Fibroblast of peridontal ligament (primary cell): ENCODE results near the gene PLEKHH1.

ENCODE experiments used
- DNase-seq: peaks from one replicate; pipeline ENCODE4 v3.0.0-alpha.2; 2010; ENCODE audit errors: extremely low read depth

The PLEKHH1 gene

GRCh38 chr14:67510121-67510520 is 23.0 kb upstream of the PLEKHH1 start:
- peak; percentile 21 for DNase-seq

DNA sequence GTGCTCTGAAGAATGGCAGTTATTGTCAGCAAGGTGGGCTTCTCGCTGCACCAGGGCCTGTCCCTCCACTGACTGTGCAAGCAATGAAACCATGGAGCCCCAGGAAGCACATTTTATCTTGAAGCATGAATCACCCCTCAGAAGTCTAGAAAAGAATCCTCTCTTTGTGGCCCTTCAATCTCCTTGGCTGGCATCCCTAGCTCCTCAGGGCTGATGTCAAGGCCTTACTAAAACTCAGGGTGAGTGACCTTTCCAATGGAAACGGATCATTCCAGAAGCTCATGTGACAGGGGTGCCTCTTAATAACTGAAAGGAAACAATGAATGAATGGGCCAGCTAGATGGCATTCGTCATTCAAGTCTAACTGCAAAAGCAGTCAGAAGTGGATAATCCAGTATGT is 22.3 kb upstream of the PLEKHH1 start:
- no peak for DNase-seq

GRCh38 chr14:67512463-67513310 is 20.4 kb upstream of the PLEKHH1 start:
- DNase-seq = no peak

GRCh38 chr14:67513631-67514108 is 19.4 kb upstream of the PLEKHH1 start:
- no peak for DNase-seq

DNA sequence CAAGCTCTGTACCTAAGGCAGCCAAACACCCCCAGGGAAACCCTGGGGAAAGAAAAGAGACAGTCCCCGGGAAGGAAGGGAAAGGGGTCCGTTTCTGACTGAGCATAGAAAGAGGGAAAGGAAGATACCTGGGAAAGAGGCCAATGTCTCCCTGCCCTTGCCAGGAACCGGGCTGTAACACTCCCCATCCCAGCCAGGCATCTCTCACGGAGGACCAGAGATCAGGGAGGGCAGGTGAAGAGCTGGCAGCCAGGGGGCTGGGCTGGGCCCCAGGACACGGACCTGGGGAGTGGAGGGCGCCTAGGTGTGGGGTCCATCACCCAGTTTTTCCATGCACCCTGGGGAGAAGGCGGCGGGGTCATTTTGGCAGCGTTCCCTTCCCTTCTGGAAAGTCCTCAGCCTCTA is 18.9 kb upstream of the PLEKHH1 start:
- no peak for DNase-seq

DNA sequence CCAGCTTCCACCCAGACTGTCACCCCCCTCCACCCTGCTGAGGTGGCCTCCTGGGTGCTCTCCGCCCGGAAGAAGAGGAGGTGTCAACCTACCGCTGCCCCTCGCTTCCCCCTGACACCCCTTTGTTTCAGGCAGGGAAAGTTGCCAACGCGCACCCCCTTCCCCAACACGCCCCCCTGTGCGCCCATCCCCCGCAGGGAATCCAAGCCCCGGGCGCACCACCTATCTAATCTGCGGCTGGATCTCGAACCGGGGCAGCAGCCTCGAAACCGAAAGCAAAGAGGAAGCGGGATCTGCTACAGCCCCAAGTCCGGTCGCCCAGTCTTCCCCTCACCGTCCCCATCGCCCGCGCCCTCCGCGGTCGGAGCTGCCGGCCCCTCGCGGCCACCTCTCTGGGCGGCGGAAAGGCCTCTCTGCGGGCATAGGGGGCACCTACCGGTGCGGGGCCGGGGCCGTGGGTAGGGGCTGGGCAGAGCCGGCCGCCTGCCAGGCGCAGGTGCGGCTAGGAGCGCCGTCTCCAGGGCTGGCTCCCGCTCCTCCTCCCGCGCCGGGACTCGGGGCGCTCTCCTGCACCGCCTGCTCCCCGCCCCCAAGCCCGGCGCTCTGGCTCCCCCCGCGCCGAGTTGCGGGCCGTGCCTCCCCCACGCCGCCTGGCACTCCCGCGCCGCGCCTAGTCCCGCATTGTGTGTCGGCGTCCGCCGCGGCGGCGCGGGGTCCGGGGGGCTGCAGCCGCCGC is 18.3 kb upstream of the PLEKHH1 start:
- peak; percentile 31 for DNase-seq

DNA sequence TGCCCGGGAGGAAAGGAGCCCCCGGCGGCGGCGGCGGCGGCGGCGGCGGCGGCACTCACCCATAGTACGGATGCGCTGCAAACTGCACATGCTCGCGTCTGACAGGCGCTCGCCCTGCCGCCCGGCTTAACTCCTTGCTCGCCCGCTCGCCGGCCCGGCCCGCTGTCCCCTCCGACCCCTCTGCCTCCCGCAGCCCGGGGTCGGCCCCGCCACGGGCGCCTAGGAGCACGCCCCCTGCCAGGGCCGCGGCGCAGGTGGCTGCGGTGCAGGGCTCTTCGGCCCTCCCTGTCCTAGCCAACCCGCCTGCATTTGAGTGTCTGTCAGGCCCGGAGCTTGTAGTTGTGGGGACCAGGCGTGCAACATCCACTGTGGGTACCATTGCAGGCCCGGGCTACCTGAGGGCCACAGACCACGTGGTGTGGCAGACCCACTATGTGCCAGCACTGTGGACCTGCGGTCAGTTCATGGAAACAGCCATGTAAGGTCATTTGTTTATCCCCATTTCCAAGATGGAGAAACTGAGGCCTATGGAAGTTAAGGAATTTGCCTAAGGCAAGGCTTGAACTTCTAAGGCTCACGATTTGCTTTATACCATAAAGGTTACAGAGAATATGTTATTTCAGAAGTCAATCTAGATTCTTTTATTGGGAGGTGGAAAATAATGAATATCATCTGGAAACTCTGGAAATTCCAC is 17.6 kb upstream of the PLEKHH1 start:
- DNase-seq = no peak

DNA sequence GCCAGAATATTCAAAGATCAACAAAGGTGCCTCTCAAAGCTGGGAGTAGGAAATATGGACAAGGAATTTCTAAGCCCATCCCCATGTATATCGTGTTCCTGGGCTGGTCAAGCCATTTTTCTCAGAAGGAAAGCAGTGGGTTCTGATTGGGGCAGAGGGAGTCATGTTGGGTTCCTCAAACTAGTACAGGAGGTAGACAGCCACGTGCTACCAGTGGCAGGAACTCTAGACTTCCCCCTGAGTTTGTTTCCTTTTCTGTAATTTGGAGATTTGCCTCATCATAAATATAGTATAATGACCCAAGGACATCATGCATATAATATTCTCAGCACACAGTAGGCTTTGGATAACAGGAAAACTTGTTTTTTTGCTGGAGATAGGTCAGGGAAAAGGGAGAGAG is 16.4 kb upstream of the PLEKHH1 start:
- no peak for DNase-seq

GRCh38 chr14:67517083-67517482 is 16.0 kb upstream of the PLEKHH1 start:
- DNase-seq = no peak

DNA sequence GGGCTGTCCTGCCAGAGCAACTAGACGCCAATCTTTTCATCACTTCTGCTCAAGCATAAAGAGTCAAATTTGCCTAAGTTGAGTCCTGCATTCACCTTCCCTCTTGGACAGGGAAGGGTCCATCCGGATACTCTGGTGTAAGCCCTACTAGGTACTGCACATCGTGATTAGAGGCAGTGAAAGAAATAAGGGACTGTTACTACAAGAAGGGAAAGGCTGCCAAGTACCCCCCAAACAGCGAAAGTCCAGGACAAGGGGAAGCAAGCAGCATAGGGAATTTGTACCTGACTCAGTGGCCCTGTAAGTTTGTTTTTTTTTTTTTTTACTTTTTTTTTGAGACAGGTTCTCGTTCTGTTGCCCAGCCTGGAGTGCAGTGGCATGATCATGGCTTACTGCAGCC is 13.7 kb upstream of the PLEKHH1 start:
- DNase-seq = no peak

DNA sequence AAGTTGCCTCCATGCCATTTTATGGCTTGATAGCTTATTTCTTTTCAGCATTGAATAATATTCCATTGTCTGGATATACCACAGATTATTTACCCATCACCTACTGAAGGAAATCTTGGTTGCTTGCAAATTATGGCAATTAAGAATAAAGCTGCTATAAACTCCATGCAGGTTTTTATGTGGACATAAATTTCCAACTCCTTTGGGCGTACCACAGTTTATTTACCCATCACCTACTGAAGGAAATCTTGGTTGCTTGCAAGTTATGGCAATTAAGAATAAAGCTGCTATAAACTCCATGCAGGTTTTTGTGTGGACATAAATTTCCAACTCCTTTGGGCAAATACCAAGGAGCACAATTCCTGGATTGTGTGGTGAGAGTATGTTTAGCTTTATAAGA is 12.6 kb upstream of the PLEKHH1 start:
- no peak for DNase-seq

- DNase-seq = no peak
Observed at GRCh38 chr14:67522270-67522669, 10.8 kb upstream of the PLEKHH1 start.

- DNase-seq = no peak
Observed at GRCh38 chr14:67523764-67524633, 9.1 kb upstream of the PLEKHH1 start.

GRCh38 chr14:67524634-67524963 is 8.5 kb upstream of the PLEKHH1 start:
- DNase-seq = no peak

- no peak for DNase-seq
Observed at GRCh38 chr14:67525389-67525788, 7.7 kb upstream of the PLEKHH1 start.

DNA sequence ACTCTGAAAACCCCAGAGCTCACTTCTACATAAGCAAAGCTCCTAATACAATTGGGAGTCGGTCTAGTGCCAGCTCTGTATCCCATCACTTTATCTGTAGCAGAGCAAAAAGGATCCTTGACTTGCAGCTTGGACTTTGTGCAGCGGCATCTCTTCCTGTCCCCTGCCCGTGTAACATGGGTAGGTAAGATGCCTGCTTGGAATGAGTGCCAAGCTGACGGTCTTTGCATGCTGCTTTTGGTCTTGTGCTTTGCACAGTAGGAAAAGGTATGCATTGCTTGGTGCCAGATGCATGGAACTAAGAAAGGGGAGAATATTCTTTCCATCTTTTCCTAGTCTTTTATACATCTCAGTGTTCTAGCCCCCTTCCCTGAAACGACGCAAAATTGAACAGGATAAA is 6.9 kb upstream of the PLEKHH1 start:
- no peak for DNase-seq

DNA sequence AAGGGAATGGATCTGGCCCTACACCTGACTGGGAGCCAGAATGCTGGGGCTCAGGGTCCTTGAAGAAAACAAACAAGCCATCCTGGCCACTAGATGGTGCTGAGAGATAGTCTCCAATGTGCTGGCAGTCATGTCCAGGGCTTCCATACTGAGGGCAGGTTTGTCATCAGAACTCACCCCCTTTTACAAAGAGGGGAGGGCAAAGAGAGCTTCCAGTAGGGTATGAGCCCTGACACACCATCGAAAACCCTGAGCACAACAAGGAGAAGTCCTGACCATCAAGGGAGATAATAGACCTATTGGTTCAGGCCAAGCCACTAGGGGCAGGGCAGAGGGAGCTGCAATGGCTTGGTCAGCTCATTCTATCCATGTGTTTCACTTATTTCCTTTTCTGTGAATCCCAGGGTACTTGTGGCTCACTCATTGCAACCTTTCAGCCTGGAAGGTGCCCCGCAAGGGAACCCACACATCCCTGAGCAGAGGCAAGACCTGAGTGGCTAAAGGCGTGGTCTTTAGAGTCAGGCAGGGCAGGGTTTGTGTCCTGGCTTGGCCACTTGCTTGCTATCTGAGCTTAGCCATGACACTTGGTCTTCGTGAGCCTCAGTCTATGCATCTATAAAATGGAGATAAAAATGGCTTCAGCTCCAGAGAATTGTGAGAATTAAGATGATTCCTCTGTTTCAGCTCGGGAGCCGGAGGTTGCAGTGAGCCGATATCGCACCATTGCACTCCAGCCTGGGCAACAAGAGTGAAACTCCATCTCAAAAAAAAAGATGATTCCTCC is 6.2 kb upstream of the PLEKHH1 start:
- peak; percentile 53 for DNase-seq

- no peak for DNase-seq
Observed at GRCh38 chr14:67527756-67528155, 5.3 kb upstream of the PLEKHH1 start.

- no peak for DNase-seq
Observed at GRCh38 chr14:67528276-67528675, 4.8 kb upstream of the PLEKHH1 start.

DNA sequence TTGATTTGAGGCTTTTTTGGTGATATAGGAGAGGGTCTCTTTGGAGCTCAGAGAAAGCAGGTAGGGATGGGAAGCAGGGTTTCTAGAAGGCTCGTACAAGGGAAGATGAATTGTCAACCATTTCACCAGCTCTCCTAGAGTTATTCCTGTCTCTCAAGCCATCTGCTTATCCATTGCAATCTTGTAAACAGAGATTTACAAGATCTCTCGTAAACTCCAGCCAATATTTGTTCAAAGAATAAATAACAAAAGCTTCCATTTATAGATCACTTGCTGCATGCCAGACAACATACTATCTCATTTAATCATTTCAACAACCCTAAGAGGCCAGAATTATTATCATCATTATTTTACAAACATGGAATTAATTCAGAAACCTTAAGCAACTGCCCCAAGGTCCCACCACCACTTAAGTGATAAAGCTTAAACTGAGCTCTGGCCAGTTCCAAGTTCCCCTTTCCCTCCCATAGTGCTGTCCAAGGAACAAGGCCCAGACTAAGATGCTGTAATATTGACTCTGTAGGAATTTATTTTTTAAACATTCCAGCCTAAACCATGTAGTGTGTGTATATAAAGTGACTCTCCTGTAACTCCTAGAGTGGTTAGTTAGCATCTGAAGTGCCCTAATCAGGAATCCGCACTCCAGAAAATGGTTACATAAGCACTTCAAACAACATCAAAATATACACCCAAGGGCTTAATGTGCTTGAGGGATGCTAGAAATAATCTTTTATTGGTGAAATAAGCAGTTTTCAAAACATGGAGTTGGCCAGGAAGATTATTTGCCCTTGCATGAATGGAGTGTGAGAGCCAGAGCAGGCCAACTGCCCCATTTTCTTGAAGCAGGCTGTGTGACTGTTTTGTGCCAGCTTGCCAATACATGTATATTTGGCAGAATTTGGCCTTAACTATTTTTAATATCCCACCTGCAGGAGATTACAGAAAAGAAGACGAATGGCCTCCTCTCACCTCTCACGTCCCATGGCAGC is 2.8 kb upstream of the PLEKHH1 start:
- no peak for DNase-seq
